ENCODE results near the gene RLBP1. TPM values are rescaled to one million over a fixed set of nuclear protein-coding genes. Genes with fewer than 3 reads are reported as not detected.
"Not testable (repeated sequence)": the region's sequence is repeated elsewhere in the genome, so short reads cannot be mapped to it uniquely, and the experiment has no call there.

RLBP1 gene
- total RNA-seq, 1 experiment from 2014 or later = not detected

- CTCF ChIA-PET = interaction anchor here (2.7 kb wide), 1 partner anchor 38 kb away, joined by 9 read pairs; no protein-coding TSS in a partner anchor
- H3K4me2 ChIP-seq = peak overlapping the region; percentile 85
- no peaks in the 10 kb centered on the region for H3K9me3 ChIP-seq (ENCODE audit: insufficient read depth, low read depth)
- H3K36me3 ChIP-seq (ENCODE audit: low read depth) = peaks cover 21% of the 10 kb centered on the region; the same call in 1 of the 2 replicates
- H3F3A ChIP-seq (ENCODE audit: insufficient read depth, low read depth) = no peaks in the 10 kb centered on the region; the same call in 1 of the 2 replicates
- no peak overlapping the region for H3K27ac ChIP-seq
- H3K4me1 ChIP-seq (replicated peaks; ENCODE audit: insufficient read depth) = peaks cover 16% of the 10 kb centered on the region
- H3K27me3 ChIP-seq (ENCODE audit: insufficient read depth, low read depth) = no peaks in the 10 kb centered on the region
- no TSS peak for BruUV-seq (replicated peaks)
- no peaks in the 10 kb centered on the region for H4K20me1 ChIP-seq (ENCODE audit: insufficient read depth)
- peaks cover 27% of the 10 kb centered on the region for H3K79me2 ChIP-seq (ENCODE audit: low read depth)
- TF ChIP-seq CTCF (conservative IDR thresholded peaks at IDR 0.05) = no peak
- TF ChIP-seq EZH2 (IDR thresholded peaks at IDR 0.05; ENCODE audit: low read depth) = no peak
- peak overlapping the region; percentile 99 for H2AFZ ChIP-seq
- H3K9me2 ChIP-seq (ENCODE audit: insufficient read depth) = no peaks in the 10 kb centered on the region
- POLR2A ChIA-PET (ENCODE audit: unreplicated experiment) = interaction anchor here (0.7 kb wide), 1 partner anchor 180 kb away, joined by 19 read pairs; no protein-coding TSS in a partner anchor
- no peak for DNase-seq
- H3K4me3 ChIP-seq = peak overlapping the region; percentile 89
- intact Hi-C loops (cut with micrococcal nuclease; ENCODE audit: unreplicated experiment) = loop anchor here (5.0 kb wide), 2 partner anchors 37 to 587 kb away; no protein-coding TSS in a partner anchor
Observed at GRCh38 chr15:89244574-89244903, 23.2 kb upstream of the RLBP1 start.

- DNase-seq = peak; percentile 82 to 94
- Histone ChIP-seq H3K27ac (no peak within 1 kb of the TSS), H3K27me3 (ENCODE audit: insufficient read depth, low read depth) (no peaks in the 10 kb centered on the region), H3K79me2 (ENCODE audit: low read depth) (peaks cover 27% of the 10 kb centered on the region), H3F3A (ENCODE audit: insufficient read depth, low read depth) (no peaks in the 10 kb centered on the region; the same call in 1 of the 2 replicates), H3K4me2 (peak within 1 kb of the TSS; percentile 85), H3K4me3 (peak within 1 kb of the TSS; percentile 89), H4K20me1 (ENCODE audit: insufficient read depth) (no peaks in the 10 kb centered on the region), H3K9me2 (ENCODE audit: insufficient read depth) (no peaks in the 10 kb centered on the region), H2AFZ (peak within 1 kb of the TSS; percentile 99), H3K36me3 (ENCODE audit: low read depth) (peaks cover 16% of the 10 kb centered on the region; the same call in 1 of the 2 replicates), H3K9me3 (ENCODE audit: insufficient read depth, low read depth) (no peaks in the 10 kb centered on the region), H3K4me1 (replicated peaks; ENCODE audit: insufficient read depth) (peaks cover 16% of the 10 kb centered on the region)
- BruUV-seq (replicated peaks) = TSS peak; percentile 54
- TF ChIP-seq EZH2 (IDR thresholded peaks at IDR 0.05; ENCODE audit: low read depth) = no peak
- TF ChIP-seq CTCF (conservative IDR thresholded peaks at IDR 0.05) = peak; percentile 52; the same call in 1 of the 2 replicates
- intact Hi-C loops (cut with micrococcal nuclease; ENCODE audit: unreplicated experiment) = loop anchor here (2.0 to 5.0 kb wide), 3 partner anchors 37 to 587 kb away; no protein-coding TSS in a partner anchor
- CTCF ChIA-PET = interaction anchor here (0.7 to 2.7 kb wide), 2 partner anchors 37 to 365 kb away, joined by 3 to 9 read pairs; no protein-coding TSS in a partner anchor
- POLR2A ChIA-PET (ENCODE audit: unreplicated experiment) = interaction anchor here (0.6 to 0.7 kb wide), 3 partner anchors 124 to 213 kb away, joined by 3 to 4 read pairs (median 3); partner anchors contain the start of gene ABHD2
Observed at GRCh38 chr15:89243691-89244573, 22.6 kb upstream of the RLBP1 start, which contains the start of gene FANCI. Gene FANCI, plus strand, starts transcription at chr15:89243979. Its CDS starts 3,669 bp downstream, at chr15:89247648.

GRCh38 chr15:89243046-89243690, 21.8 kb upstream of the RLBP1 start:
- DNase-seq = no peak
- peak overlapping the region; percentile 89 for H3K4me3 ChIP-seq
- intact Hi-C loops (cut with micrococcal nuclease; ENCODE audit: unreplicated experiment) = loop anchor here (2.0 to 5.0 kb wide), 3 partner anchors 36 to 586 kb away; no protein-coding TSS in a partner anchor
- peaks cover 27% of the 10 kb centered on the region for H3K79me2 ChIP-seq (ENCODE audit: low read depth)
- peak overlapping the region; percentile 99 for H2AFZ ChIP-seq
- TSS peak; percentile 76 for BruUV-seq (replicated peaks)
- POLR2A ChIA-PET (ENCODE audit: unreplicated experiment) = no interaction called here
- H3K27ac ChIP-seq = no peak overlapping the region
- H3K36me3 ChIP-seq (ENCODE audit: low read depth) = peaks cover 9% of the 10 kb centered on the region; the same call in 1 of the 2 replicates
- H3K9me3 ChIP-seq (ENCODE audit: insufficient read depth, low read depth) = no peaks in the 10 kb centered on the region
- no peaks in the 10 kb centered on the region; the same call in 1 of the 2 replicates for H3F3A ChIP-seq (ENCODE audit: insufficient read depth, low read depth)
- no peak for TF ChIP-seq EZH2 (IDR thresholded peaks at IDR 0.05; ENCODE audit: low read depth)
- no peak for TF ChIP-seq CTCF (conservative IDR thresholded peaks at IDR 0.05)
- CTCF ChIA-PET = interaction anchor here (0.7 to 2.7 kb wide), 2 partner anchors 36 to 364 kb away, joined by 3 to 9 read pairs; no protein-coding TSS in a partner anchor
- peak overlapping the region; percentile 85 for H3K4me2 ChIP-seq
- peaks cover 2% of the 10 kb centered on the region; the same call in 1 of the 2 replicates for H3K27me3 ChIP-seq (ENCODE audit: insufficient read depth, low read depth)
- H3K4me1 ChIP-seq (replicated peaks; ENCODE audit: insufficient read depth) = peaks cover 16% of the 10 kb centered on the region
- H4K20me1 ChIP-seq (ENCODE audit: insufficient read depth) = no peaks in the 10 kb centered on the region
- H3K9me2 ChIP-seq (ENCODE audit: insufficient read depth) = no peaks in the 10 kb centered on the region

GRCh38 chr15:89239883-89240810, 18.8 kb upstream of the RLBP1 start:
- H3K4me1 ChIP-seq (replicated peaks; ENCODE audit: insufficient read depth); H3F3A ChIP-seq (ENCODE audit: insufficient read depth, low read depth); H3K9me2 ChIP-seq (ENCODE audit: insufficient read depth); POLR2A ChIA-PET (ENCODE audit: unreplicated experiment); H3K36me3 ChIP-seq (ENCODE audit: low read depth); H3K27ac ChIP-seq; H3K4me2 ChIP-seq; H2AFZ ChIP-seq; H3K27me3 ChIP-seq (ENCODE audit: insufficient read depth, low read depth); CTCF ChIA-PET; H3K4me3 ChIP-seq; H3K9me3 ChIP-seq (ENCODE audit: insufficient read depth, low read depth); H4K20me1 ChIP-seq (ENCODE audit: insufficient read depth); BruUV-seq (replicated peaks); DNase-seq: not testable (repeated sequence)
- peaks cover 11% of the 10 kb centered on the region for H3K79me2 ChIP-seq (ENCODE audit: low read depth)
- intact Hi-C loops (cut with micrococcal nuclease; ENCODE audit: unreplicated experiment) = loop anchor here (5.0 kb wide), 2 partner anchors 33 to 583 kb away; no protein-coding TSS in a partner anchor
